Measurements from ENCODE around the gene GNLY. TPM values are rescaled to one million over a fixed set of nuclear protein-coding genes. Genes with fewer than 3 reads are reported as not detected.

GNLY gene
- total RNA-seq, 4 donors from 2014 or later = 1.0 to 5.5 (median 4.3) TPM

DNA sequence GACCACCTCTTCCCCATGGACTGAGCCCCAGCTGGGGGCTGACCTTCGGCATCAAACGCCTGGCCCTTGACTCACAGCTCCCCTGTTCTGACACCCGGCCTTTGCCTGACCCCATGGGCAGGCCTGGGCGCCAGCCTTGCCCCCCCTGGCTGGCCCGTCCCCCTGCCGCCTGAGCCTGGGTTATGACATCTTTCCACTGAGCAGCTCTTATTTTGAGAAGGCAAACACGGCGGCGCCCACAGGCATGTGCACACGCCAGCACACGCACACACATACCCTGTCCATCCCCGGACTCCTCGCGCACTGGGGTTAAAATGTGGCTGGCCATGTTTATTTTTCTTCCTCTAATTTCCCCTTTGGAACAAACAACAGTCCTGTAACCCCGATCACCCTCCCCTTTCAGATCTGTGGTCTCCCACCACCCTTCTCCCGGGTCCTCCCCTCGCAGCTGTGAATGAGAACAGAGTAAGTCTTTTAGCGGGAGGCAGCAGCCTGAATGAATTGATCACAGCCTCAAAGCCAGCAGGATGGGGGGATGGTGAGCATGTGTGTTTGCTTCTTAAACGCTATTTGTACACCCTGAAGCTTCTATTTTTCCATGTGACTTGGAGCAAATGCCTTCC is 47.8 kb downstream of the GNLY start:
- TF ChIP-seq, protein P1, sequence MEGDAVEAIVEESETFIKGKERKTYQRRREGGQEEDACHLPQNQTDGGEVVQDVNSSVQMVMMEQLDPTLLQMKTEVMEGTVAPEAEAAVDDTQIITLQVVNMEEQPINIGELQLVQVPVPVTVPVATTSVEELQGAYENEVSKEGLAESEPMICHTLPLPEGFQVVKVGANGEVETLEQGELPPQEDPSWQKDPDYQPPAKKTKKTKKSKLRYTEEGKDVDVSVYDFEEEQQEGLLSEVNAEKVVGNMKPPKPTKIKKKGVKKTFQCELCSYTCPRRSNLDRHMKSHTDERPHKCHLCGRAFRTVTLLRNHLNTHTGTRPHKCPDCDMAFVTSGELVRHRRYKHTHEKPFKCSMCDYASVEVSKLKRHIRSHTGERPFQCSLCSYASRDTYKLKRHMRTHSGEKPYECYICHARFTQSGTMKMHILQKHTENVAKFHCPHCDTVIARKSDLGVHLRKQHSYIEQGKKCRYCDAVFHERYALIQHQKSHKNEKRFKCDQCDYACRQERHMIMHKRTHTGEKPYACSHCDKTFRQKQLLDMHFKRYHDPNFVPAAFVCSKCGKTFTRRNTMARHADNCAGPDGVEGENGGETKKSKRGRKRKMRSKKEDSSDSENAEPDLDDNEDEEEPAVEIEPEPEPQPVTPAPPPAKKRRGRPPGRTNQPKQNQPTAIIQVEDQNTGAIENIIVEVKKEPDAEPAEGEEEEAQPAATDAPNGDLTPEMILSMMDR (IDR thresholded peaks at IDR 0.05) = no peak
- DNase-seq (ENCODE audit: low spot score) = no peak
- peak; percentile 43 for ATAC-seq (ENCODE audit: low FRiP score)

DNA sequence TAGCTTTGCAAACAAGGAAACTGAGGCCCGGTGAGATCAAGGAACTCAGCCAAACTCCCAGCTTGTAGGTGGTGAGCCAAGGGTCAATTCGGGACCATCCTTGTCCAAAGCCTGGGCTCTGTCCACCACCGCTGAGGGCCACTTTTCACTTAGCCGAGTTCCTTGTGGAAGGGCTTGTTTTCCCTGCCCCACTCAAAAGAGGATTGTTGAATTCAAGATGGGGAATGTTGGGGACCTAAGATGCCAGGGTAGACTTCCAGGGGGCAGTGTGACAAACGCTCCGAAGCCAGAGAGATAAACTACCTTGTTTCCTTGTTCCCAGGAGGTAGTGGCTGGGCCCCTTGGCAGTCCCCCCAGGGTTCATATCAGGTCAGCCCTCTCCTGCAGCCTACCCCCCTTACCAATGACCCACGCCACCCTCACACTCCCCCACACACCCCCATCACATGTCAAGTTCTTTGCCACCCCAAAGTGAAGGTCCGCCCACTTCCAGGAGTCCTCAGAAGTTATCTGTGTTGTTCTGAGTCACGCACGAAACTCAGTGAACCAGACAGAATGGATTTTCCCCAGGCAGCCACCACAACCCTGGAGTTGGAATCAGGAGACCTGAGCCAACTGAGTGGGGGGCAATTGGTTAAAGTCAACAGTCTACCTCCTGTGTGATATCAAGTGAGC is 49.3 kb downstream of the GNLY start:
- DNase-seq (ENCODE audit: low spot score) (no peak), ATAC-seq (ENCODE audit: low FRiP score) (peak; percentile 52)
- TF ChIP-seq, protein P1 (IDR thresholded peaks at IDR 0.05) = no peak

- TF ChIP-seq, protein P1 (IDR thresholded peaks at IDR 0.05) = no peak
- no peak for DNase-seq (ENCODE audit: low spot score)
- ATAC-seq (ENCODE audit: low FRiP score) = no peak
These were observed 49.9 kb downstream of the GNLY start for GRCh38 chr2:85744055-85744454.

DNA sequence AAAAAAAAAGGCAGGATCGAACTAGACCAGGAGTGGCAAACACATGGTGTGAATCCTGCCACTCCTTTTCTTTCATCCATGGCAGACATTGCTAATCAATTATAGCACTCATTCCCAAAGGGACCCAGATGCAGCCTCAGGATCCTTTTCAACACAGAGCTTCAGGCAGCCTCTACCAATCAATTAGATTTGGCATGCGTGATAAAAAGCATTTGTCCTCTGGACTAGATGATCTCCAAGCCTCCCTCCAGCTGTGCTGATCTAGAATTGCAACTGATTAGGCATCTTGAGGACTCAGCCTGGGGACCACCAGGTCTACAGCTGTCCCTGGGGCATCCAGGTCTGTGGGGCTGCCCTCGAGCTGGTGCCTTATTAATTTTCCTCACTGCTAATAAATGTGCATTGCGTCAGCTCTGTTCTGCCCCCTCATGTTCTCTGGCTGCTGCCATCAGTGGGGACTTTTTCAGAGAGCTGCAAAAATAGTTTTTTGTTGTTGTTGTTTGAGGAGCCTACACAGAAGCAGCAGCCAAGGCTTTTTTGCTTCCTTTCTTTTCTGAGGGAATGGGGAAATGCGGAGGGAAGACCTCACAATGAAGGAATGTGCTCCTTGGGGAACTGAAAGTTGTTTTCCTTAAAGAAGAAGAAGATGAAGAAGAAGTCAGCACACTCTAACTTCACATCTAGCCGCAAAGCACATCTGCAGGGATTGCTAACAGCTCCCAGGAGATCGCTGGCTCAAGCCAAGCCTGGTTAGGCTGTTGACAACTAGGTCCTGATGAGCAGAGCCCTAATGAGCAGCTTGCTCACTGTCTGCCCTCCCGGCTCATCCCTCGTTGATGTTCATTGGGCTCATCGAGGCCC is 50.8 kb downstream of the GNLY start:
- no peak for DNase-seq (ENCODE audit: low spot score)
- peak; percentile 20 for ATAC-seq (ENCODE audit: low FRiP score)
- TF ChIP-seq, protein P1 (IDR thresholded peaks at IDR 0.05) = no peak

GRCh38 chr2:85745619-85746018 is 51.5 kb downstream of the GNLY start:
- DNase-seq (ENCODE audit: low spot score) (no peak), ATAC-seq (ENCODE audit: low FRiP score) (no peak)
- TF ChIP-seq, protein P1 (IDR thresholded peaks at IDR 0.05) = no peak

DNA sequence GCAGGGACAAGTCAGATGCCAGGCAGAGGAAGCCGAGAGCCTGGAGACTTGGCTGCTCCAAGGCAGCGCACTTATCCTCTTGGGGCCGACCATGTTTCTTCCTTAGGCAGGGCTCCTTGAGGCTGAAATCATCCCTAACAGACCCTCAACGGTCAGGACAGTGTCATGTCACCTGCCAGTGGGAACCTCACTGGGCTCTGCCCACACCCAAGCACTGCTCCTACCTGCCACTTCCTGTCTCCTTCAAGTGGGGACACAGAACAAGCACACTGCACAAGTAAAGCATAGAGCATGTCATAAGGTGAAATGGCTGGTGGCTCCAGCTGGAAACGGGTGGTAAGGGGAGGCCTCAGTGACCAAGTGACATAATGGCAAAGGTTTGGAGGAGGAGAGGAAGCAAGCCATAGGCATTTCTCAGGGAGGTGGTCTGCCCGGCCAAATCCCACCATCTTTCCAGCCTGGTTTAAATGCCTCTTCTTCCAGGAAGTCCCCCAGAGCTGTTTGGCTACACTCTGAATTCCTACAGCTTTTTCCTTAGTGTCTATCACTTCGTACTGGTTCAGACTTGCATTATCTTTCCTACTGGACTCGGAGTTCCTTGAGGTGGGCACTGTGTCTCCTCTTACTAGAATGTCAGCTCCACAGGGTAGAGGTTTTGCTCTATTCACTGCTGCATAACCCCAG is 52.3 kb downstream of the GNLY start:
- TF ChIP-seq, protein P1 (IDR thresholded peaks at IDR 0.05) = no peak
- DNase-seq (ENCODE audit: low spot score) (no peak), ATAC-seq (ENCODE audit: low FRiP score) (no peak)
